ENCODE results near the gene KBTBD6.
"Not testable (repeated sequence)": the region's sequence is repeated elsewhere in the genome, so short reads cannot be mapped to it uniquely, and the experiment has no call there.

Gene KBTBD6

GRCh38 chr13:41133951-41134350 is 1.3 kb upstream of the KBTBD6 start:
- no peak for DNase-seq

- not testable (repeated sequence) for DNase-seq
These were observed 716 bp downstream of the KBTBD6 start for GRCh38 chr13:41131660-41132511.

- DNase-seq = not testable (repeated sequence)
These were observed 1.4 kb downstream of the KBTBD6 start for GRCh38 chr13:41131189-41131588.

- DNase-seq = peak; percentile 10
These were observed 2.2 kb downstream of the KBTBD6 start for GRCh38 chr13:41130356-41130755.

- DNase-seq = no peak
These were observed 4.9 kb downstream of the KBTBD6 start for GRCh38 chr13:41127701-41128100.

GRCh38 chr13:41122838-41123237 is 9.8 kb downstream of the KBTBD6 start:
- no peak for DNase-seq

- DNase-seq = no peak
These were observed 14.7 kb downstream of the KBTBD6 start for GRCh38 chr13:41117869-41118268.

GRCh38 chr13:41111454-41111853 is 21.1 kb downstream of the KBTBD6 start:
- DNase-seq = no peak

- DNase-seq = no peak
These were observed 25.0 kb downstream of the KBTBD6 start for GRCh38 chr13:41107584-41108014.

GRCh38 chr13:41107104-41107571 is 25.5 kb downstream of the KBTBD6 start:
- DNase-seq = no peak

- no peak for DNase-seq
These were observed 32.6 kb downstream of the KBTBD6 start for GRCh38 chr13:41099986-41100385.

- no peak for DNase-seq
These were observed 33.8 kb downstream of the KBTBD6 start for GRCh38 chr13:41098761-41099160.

- not testable (repeated sequence) for DNase-seq
These were observed 36.9 kb downstream of the KBTBD6 start for GRCh38 chr13:41095681-41096080.

GRCh38 chr13:41085961-41086585 is 46.5 kb downstream of the KBTBD6 start:
- DNase-seq = peak; percentile 40

GRCh38 chr13:41079725-41080124 is 52.9 kb downstream of the KBTBD6 start:
- no peak for DNase-seq

Measured in MV-4-11 (cell line).